H4 (cell line): ENCODE results near the gene CAVIN4. TPM values are rescaled to one million over a fixed set of nuclear protein-coding genes. Genes with fewer than 3 reads are reported as not detected.

Experiments used
- DNase-seq: peaks from one replicate; pipeline ENCODE4 v3.0.0-alpha.2; 2015; ENCODE audit warnings: low spot score
- total RNA-seq: library from RNA; depleted of rRNA; stranded (reverse); fragments of >200 nt; shearing (Covaris generic); gene quantifications from 2 replicates; pipeline ENCODE4 v1.2.3, GENCODE V29; 2014; rRNA removed

Gene CAVIN4
- total RNA-seq, 1 experiment from 2014 or later = 0.60 TPM

- DNase-seq = no peak
Measured at GRCh38 chr9:100590481-100590880, 12.6 kb downstream of the CAVIN4 start.

- DNase-seq = no peak
Measured at GRCh38 chr9:100591139-100591538, 13.3 kb downstream of the CAVIN4 start.

GRCh38 chr9:100591639-100592412 lies 13.9 kb downstream of the CAVIN4 start:
- no peak for DNase-seq

- DNase-seq = peak; percentile 60
Measured at GRCh38 chr9:100595391-100596199, 17.7 kb downstream of the CAVIN4 start.

GRCh38 chr9:100597236-100597635 lies 19.4 kb downstream of the CAVIN4 start:
- DNase-seq = no peak

- peak; percentile 66 for DNase-seq
Measured at GRCh38 chr9:100598641-100599145, 20.8 kb downstream of the CAVIN4 start.

- DNase-seq = no peak
Measured at GRCh38 chr9:100600521-100601079, 22.7 kb downstream of the CAVIN4 start.

GRCh38 chr9:100601216-100601615 lies 23.3 kb downstream of the CAVIN4 start:
- DNase-seq = peak; percentile 66

GRCh38 chr9:100602342-100602801 lies 24.5 kb downstream of the CAVIN4 start:
- peak; percentile 65 for DNase-seq

- DNase-seq = no peak
Measured at GRCh38 chr9:100605405-100605804, 27.5 kb downstream of the CAVIN4 start.

- DNase-seq = no peak
Measured at GRCh38 chr9:100619194-100619593, 41.3 kb downstream of the CAVIN4 start.

GRCh38 chr9:100619665-100620064 lies 41.8 kb downstream of the CAVIN4 start:
- DNase-seq = no peak

- DNase-seq = no peak
Measured at GRCh38 chr9:100623969-100624368, 46.1 kb downstream of the CAVIN4 start.

GRCh38 chr9:100626949-100627348 lies 49.1 kb downstream of the CAVIN4 start:
- DNase-seq = no peak

GRCh38 chr9:100637787-100638186 lies 59.9 kb downstream of the CAVIN4 start:
- DNase-seq = peak; percentile 26

Other genes starting within 250 kb of the CAVIN4 start
- gene TEX10, start 225.1 kb upstream of the CAVIN4 start, total RNA-seq = 29.4 and 32.7 TPM in 2 replicates
- 81.8 and 82.7 TPM in 2 replicates for gene MSANTD3, start 150.9 kb upstream of the CAVIN4 start, total RNA-seq
- 0.31 and 1.2 TPM in 2 replicates for gene TMEFF1, start 104.9 kb upstream of the CAVIN4 start, total RNA-seq